H1 (cell line): Measurements from ENCODE around the gene EDEM1. TPM values are rescaled to one million over a fixed set of nuclear protein-coding genes. Genes with fewer than 3 reads are reported as not detected.

ENCODE experiments used
- CTCF ChIA-PET: fragments of 300-600 bp; sonication (Branson Sonifier 250); formaldehyde crosslinking; loops from one replicate; lab custom pipeline; 2021; ENCODE audit not compliant: partially characterized antibody; lab: Charles Lee
- POLR2A ChIA-PET: fragments of 300-600 bp; sonication (Branson Sonifier 250); formaldehyde crosslinking; loops from one replicate; lab custom pipeline; 2021; ENCODE audit warnings: inconsistent platforms; ENCODE audit not compliant: partially characterized antibody; lab: Charles Lee
- DNase-seq, 2 experiments: peaks; one replicate each; pipeline versions ENCODE4 v3.0.0 to v3.0.0-alpha.2; 2010 to 2022; ENCODE audit warnings: low spot score in 2 of 2, low read depth in 1 of 2, mixed read lengths in 1 of 2
- FAIRE-seq: peaks from 2 replicates; lab custom pipeline; 2011; peaks lifted over from hg19 to GRCh38; lab: Jason Lieb, UNC
- H2AFZ ChIP-seq: 2 replicates; pipeline ENCODE4 v1.8.1; 2012; ENCODE audit warnings: low read length, inconsistent platforms
- H2AK5ac ChIP-seq: 2 replicates; pipeline ENCODE4 v1.6.1; 2013; ENCODE audit warnings: low read depth, low read length
- H2BK120ac ChIP-seq: replicated peaks from 2 replicates; pipeline ENCODE3; 2013; ENCODE audit warnings: low read depth, low read length, inconsistent platforms
- H2BK12ac ChIP-seq: 2 replicates; pipeline ENCODE4 v1.6.1; 2013; ENCODE audit warnings: low read depth, low read length
- H2BK15ac ChIP-seq: 2 replicates; pipeline ENCODE4 v1.6.1; 2013; ENCODE audit warnings: low read length
- H2BK20ac ChIP-seq: 2 replicates; pipeline ENCODE4 v1.6.1; 2013; ENCODE audit warnings: low read length
- H2BK5ac ChIP-seq: 2 replicates; pipeline ENCODE4 v1.6.1; 2013; ENCODE audit warnings: low read depth, low read length
- H3K14ac ChIP-seq: 2 replicates; pipeline ENCODE4 v1.6.1; 2013; ENCODE audit warnings: inconsistent platforms; ENCODE audit not compliant: insufficient read length
- H3K18ac ChIP-seq: 2 replicates; pipeline ENCODE4 v1.6.1; 2013; ENCODE audit warnings: low read length; ENCODE audit errors: extremely low read depth
- H3K23ac ChIP-seq: 2 replicates; pipeline ENCODE4 v1.6.1; 2013; ENCODE audit warnings: inconsistent platforms; ENCODE audit not compliant: insufficient read length
- H3K23me2 ChIP-seq: 2 replicates; pipeline ENCODE4 v1.6.1; 2013; ENCODE audit warnings: low read depth, low read length
- H3K27ac ChIP-seq: 2 replicates; pipeline ENCODE4 v1.6.1; 2011; ENCODE audit warnings: low read depth, low read length, inconsistent platforms
- H3K27me3 ChIP-seq, 4 experiments: replicated peaks in 1 of 4; 1 replicate in 1 of 4; 2 replicates in 3 of 4; pipeline versions ENCODE4 v1.6.1 to v1.8.1; 2011 to 2013; ENCODE audit warnings: low read length in 3 of 4, mild to moderate bottlenecking in 3 of 4, inconsistent platforms in 2 of 4, mixed read lengths in 2 of 4, moderate library complexity in 1 of 4; ENCODE audit not compliant: control insufficient read depth in 3 of 4, insufficient read depth in 3 of 4; ENCODE audit errors: extremely low read depth in 1 of 4
- H3K36me3 ChIP-seq, 4 experiments: 2 replicates each; pipeline versions ENCODE4 v1.6.1 to v1.8.1; 2011 to 2013; ENCODE audit warnings: mild to moderate bottlenecking in 4 of 4, low read length in 3 of 4, moderate library complexity in 2 of 4, control low read depth in 1 of 4, inconsistent platforms in 1 of 4; ENCODE audit not compliant: insufficient read depth in 4 of 4, control insufficient read depth in 2 of 4
- H3K4ac ChIP-seq: replicated peaks from 2 replicates; pipeline ENCODE3; 2013; ENCODE audit warnings: low read length, low read depth, mixed read lengths, inconsistent platforms; ENCODE audit not compliant: insufficient read length
- H3K4me1 ChIP-seq, 4 experiments: replicated peaks in 1 of 4; 1 replicate in 1 of 4; 2 replicates in 3 of 4; pipeline versions ENCODE4 v1.6.1 to v1.8.1; 2011 to 2013; ENCODE audit warnings: low read length in 3 of 4, inconsistent platforms in 2 of 4, mixed read lengths in 1 of 4; ENCODE audit not compliant: insufficient read depth in 4 of 4, control insufficient read depth in 3 of 4
- H3K4me2 ChIP-seq, 2 experiments: 2 replicates each; pipeline versions ENCODE4 v1.6.1 to v1.8.1; 2011 to 2013; ENCODE audit warnings: low read depth in 2 of 2, low read length in 2 of 2, control low read depth in 1 of 2, inconsistent platforms in 1 of 2, mild to moderate bottlenecking in 1 of 2; ENCODE audit not compliant: insufficient read depth in 1 of 2
- H3K4me3 ChIP-seq, 4 experiments: fragments of 200-600, 300-600 bp in 1 of 4; sonication (generic), shearing (Covaris generic), sonication (Bioruptor Twin) in 1 of 4; 2 replicates each; pipeline versions ENCODE4 v1.5.1 to v1.8.1; 2011 to 2016; ENCODE audit warnings: low read length in 4 of 4, low read depth in 3 of 4, control low read depth in 2 of 4, inconsistent platforms in 2 of 4, mild to moderate bottlenecking in 2 of 4, mixed read lengths in 1 of 4, moderate library complexity in 1 of 4; ENCODE audit not compliant: insufficient read depth in 2 of 4; ENCODE audit errors: extremely low read depth in 1 of 4
- H3K56ac ChIP-seq: replicated peaks from 2 replicates; pipeline ENCODE3; 2013; ENCODE audit warnings: low read depth, mild to moderate bottlenecking, mixed read lengths, low read length, inconsistent platforms; ENCODE audit not compliant: insufficient read length
- H3K79me1 ChIP-seq: 2 replicates; pipeline ENCODE4 v1.6.1; 2013; ENCODE audit warnings: low read depth, low read length, control low read depth
- H3K79me2 ChIP-seq, 2 experiments: 2 replicates each; pipeline versions ENCODE4 v1.6.1 to v1.8.1; 2012 to 2013; ENCODE audit warnings: low read length in 2 of 2, mild to moderate bottlenecking in 2 of 2, inconsistent platforms in 1 of 2; ENCODE audit not compliant: insufficient read depth in 2 of 2, control insufficient read depth in 1 of 2
- H3K9ac ChIP-seq, 4 experiments: replicated peaks in 1 of 4; 1 replicate in 1 of 4; 2 replicates in 3 of 4; pipeline versions ENCODE4 v1.6.1 to v1.8.1; 2011 to 2013; ENCODE audit warnings: low read depth in 3 of 4, low read length in 3 of 4, control low read depth in 2 of 4, mild to moderate bottlenecking in 2 of 4, moderate library complexity in 2 of 4, inconsistent platforms in 1 of 4; ENCODE audit errors: extremely low read depth in 1 of 4
- H3K9me3 ChIP-seq, 2 experiments: 2 replicates each; pipeline versions ENCODE4 v1.6.1 to v1.8.1; 2012 to 2013; ENCODE audit warnings: mild to moderate bottlenecking in 2 of 2, moderate library complexity in 2 of 2, control low read depth in 1 of 2, inconsistent platforms in 1 of 2, low read depth in 1 of 2, low read length in 1 of 2, mixed read lengths in 1 of 2; ENCODE audit not compliant: insufficient read depth in 2 of 2
- H4K20me1 ChIP-seq, 2 experiments: replicated peaks in 1 of 2; 2 replicates each; pipeline versions ENCODE3 to v1.8.1; 2011 to 2013; ENCODE audit warnings: inconsistent platforms in 2 of 2, low read length in 2 of 2, mild to moderate bottlenecking in 1 of 2; ENCODE audit not compliant: insufficient read depth in 2 of 2, control insufficient read depth in 1 of 2
- H4K5ac ChIP-seq: 2 replicates; pipeline ENCODE4 v1.6.1; 2013; ENCODE audit warnings: low read length, low read depth, mixed read lengths, inconsistent platforms; ENCODE audit not compliant: insufficient read length
- H4K8ac ChIP-seq: 2 replicates; pipeline ENCODE4 v1.8.0; 2013; ENCODE audit warnings: mild to moderate bottlenecking, moderate library complexity, low read length, inconsistent platforms; ENCODE audit not compliant: insufficient read depth; ENCODE audit errors: extremely low read depth
- H4K91ac ChIP-seq: replicated peaks from 2 replicates; pipeline ENCODE3; 2013; ENCODE audit warnings: low read length, mixed read lengths, inconsistent platforms; ENCODE audit not compliant: insufficient read length
- SIX5 ChIP-seq: IDR thresholded peaks from 2 replicates; pipeline ENCODE4 v1.6.1; 2011; ENCODE audit warnings: mild to moderate bottlenecking, low read depth, low read length
- WGBS, 2 experiments: shearing (Covaris generic) in 1 of 2; methylation state at CpG; one replicate each; pipeline versions ENCODE4 v1.1.6 to v1.1.7; 2013 to 2015; ENCODE audit warnings: low lambda C conversion rate in 2 of 2, mixed read lengths in 2 of 2, inconsistent platforms in 1 of 2, low coverage in 1 of 2, missing lambda C conversion rate in 1 of 2; ENCODE audit not compliant: insufficient replicate concordance in 2 of 2, insufficient coverage in 1 of 2, insufficient read length in 1 of 2; ENCODE audit errors: extremely low coverage in 1 of 2, missing lambda C conversion rate in 1 of 2; 5-methylcytosine and 5-hydroxymethylcytosine counted together
- polyA plus RNA-seq, 7 experiments: library from polyadenylated mRNA; depleted of rRNA in 3 of 7; stranded (reverse) in 5 of 7; unstranded in 2 of 7; fragments of >200 nt in 5 of 7; fragments of 200-250 nt in 2 of 7; gene quantifications; 1 replicate in 5 of 7; 2 replicates in 1 of 7; 4 replicates in 1 of 7; pipeline versions ENCODE4 v1.2.1 to v1.2.3, GENCODE V29; 2011 to 2013; ENCODE audit warnings: missing spikeins in 2 of 7, mixed read lengths in 2 of 7
- total RNA-seq: library from RNA; stranded (reverse); fragmentation: NEBNext Ultra II Directional; extraction: Animal tissue kit (Norgen Biotek cat#: 25700); gene quantifications from 2 replicates; pipeline ENCODE4 v1.2.1, GENCODE V29; 2021

The EDEM1 gene
- total and polyA plus RNA-seq, 2 of the 8 experiments (the other 6 are each of a cell fraction or from before 2014, with no cell fraction given): 4.8 to 16.4 TPM

GRCh38 chr3:5250467-5251195, 63.1 kb downstream of the EDEM1 start:
- H3K9me3 ChIP-seq: no peaks in the 10 kb centered on the region
- H3K18ac ChIP-seq: no peak overlapping the region
- H3K79me1 ChIP-seq: no peaks in the 10 kb centered on the region
- no peak overlapping the region for H3K56ac ChIP-seq
- WGBS, 2 experiments: 83 to 100% methylated on average over 1 to 9 of the region's 9 CpGs
- 0 out of 2 replicates have a peak overlapping the region, but pooled peaks have one; percentile 85 for H2AFZ ChIP-seq
- no peak overlapping the region for H3K23ac ChIP-seq
- H4K5ac ChIP-seq: no peak overlapping the region
- POLR2A ChIA-PET: no interaction called here
- FAIRE-seq: no peak
- H2BK120ac ChIP-seq: no peak overlapping the region
- H2BK12ac ChIP-seq: no peak overlapping the region
- H3K4me3 ChIP-seq: no peak overlapping the region
- H2AK5ac ChIP-seq: no peak overlapping the region
- no peaks in the 10 kb centered on the region for H3K36me3 ChIP-seq
- H4K8ac ChIP-seq: no peak overlapping the region
- H3K14ac ChIP-seq: no peak overlapping the region
- H3K27me3 ChIP-seq: no peaks in the 10 kb centered on the region
- TF ChIP-seq SIX5: no peak
- H3K4ac ChIP-seq: no peak overlapping the region
- peaks cover 2% of the 10 kb centered on the region; the same call in 1 of the 2 replicates for H3K23me2 ChIP-seq
- no peak for DNase-seq
- H3K9ac ChIP-seq: no peak overlapping the region
- H2BK15ac ChIP-seq: no peak overlapping the region
- no peak overlapping the region for H3K27ac ChIP-seq
- CTCF ChIA-PET: interaction anchor here (0.6 kb wide), 1 partner anchor 307 kb away, joined by 3 read pairs; no protein-coding TSS in a partner anchor
- H2BK5ac ChIP-seq: no peak overlapping the region
- H4K20me1 ChIP-seq: no peaks in the 10 kb centered on the region
- no peak overlapping the region for H2BK20ac ChIP-seq
- no peak overlapping the region for H4K91ac ChIP-seq
- H3K4me1 ChIP-seq: no peaks in the 10 kb centered on the region
- no peak overlapping the region for H3K4me2 ChIP-seq
- no peaks in the 10 kb centered on the region for H3K79me2 ChIP-seq
